ENCODE measurements around the gene ALG12.

GRCh38 chr22:49928185-49928495, 9.9 kb upstream of the ALG12 start:
- TF ChIP-seq CTCF (conservative IDR thresholded peaks at IDR 0.05 in 1 of 2, IDR thresholded peaks at IDR 0.05 in 1 of 2; ENCODE audit: extremely low read depth in 1 of 2, insufficient read depth in 1 of 2, low read depth in 1 of 2, low read length in 2 of 2) (no peak), EZH2 (IDR thresholded peaks at IDR 0.05; ENCODE audit: borderline replicate concordance, low read length) (no peak)
